T follicular helper cell (primary cell): ENCODE measurements around the gene ASXL3.

Experiments used
- DNase-seq: peaks from one replicate; pipeline ENCODE4 v3.0.0-alpha.2; 2020; ENCODE audit warnings: low read depth
- total RNA-seq, 2 experiments: gene quantifications; one replicate each; lab custom pipeline; 2026; lab: John Stamatoyannopoulos, UW

Gene ASXL3
- total RNA-seq = 0.06 to 0.13 reads per million in 2 experiments

DNA sequence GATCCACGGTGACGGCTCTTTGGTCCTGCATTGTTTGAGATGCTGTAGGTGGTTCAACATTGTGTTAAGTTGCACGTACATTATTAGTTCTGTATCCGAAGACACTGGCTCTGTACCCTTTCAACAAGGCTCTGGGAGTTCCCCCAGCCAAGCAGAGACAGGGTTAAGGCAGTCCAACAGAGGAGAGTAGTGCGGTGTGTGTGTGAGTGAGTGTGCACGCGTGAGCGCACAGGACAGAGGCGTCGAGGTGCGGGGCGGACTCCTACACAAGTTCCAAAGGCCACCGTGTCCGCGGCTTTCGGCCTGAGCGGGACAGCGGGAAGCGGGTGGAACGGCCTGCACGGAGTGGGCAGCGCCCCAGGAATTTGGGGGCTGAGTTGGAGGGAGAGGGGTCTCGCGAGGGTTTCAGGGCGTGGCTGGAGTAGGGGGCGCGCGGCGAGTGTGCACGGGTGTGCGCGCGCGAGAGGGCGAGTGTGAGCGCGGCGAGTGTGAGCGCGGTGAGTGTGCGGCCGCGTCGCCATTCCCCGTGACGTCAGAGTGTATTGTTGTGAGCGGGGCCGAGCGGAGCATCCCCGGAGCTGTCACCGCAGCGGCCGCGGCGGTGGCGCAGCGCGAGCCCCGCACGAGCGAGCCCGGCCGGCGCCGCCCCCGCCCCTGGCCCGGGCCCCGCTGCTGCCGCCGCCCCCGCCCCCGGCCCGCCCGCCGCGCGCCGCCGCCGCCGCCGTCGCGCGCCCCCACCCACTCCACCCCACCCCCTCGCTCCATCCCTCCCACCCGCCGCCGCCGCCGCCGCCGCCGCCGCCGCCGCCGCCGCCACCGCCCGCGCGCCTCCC, at the start of gene ASXL3:
Gene ASXL3, plus strand, starts transcription at position 535 of the 833 bp plus-strand sequence. CDS start 413 bp downstream, outside the sequence.
- DNase-seq = no peak

DNA sequence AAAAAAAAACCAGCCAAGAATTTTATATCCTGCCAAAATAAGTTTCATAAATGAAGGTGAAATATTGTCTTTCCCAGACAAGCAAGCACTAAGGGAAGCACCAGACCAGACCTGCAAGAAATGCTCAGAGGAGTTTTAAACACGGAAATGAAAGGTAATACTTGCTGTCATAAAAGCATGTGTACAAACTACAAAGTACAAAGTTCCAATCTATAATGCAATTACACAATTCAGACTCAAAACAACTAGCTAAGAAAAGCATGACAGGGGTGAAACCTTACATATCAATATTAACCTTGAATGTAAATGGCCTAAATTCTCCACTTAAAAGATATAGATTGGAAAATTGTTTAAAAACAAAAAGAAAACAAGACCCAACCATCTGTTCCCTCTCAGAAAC, 45.0 kb upstream of the ASXL3 start:
- no peak for DNase-seq

DNA sequence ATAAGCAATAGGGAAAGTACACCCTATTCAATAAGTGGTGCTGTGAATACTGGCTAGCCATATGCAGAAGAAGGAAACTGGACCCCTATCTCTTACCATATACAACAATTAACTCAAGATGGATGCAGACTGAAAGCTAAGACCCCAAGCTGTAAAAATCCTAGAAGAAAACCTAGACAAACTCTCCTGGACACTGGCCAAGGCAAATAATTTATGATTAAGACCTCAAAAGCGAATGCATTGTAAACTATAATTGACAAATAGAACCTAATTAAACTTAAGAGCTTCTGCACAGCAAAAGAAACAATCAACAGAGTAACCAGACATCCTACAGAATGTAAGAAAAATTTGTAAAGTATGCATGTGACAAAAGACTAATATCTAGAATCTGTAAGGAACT, 41.1 kb upstream of the ASXL3 start:
- no peak for DNase-seq

DNA sequence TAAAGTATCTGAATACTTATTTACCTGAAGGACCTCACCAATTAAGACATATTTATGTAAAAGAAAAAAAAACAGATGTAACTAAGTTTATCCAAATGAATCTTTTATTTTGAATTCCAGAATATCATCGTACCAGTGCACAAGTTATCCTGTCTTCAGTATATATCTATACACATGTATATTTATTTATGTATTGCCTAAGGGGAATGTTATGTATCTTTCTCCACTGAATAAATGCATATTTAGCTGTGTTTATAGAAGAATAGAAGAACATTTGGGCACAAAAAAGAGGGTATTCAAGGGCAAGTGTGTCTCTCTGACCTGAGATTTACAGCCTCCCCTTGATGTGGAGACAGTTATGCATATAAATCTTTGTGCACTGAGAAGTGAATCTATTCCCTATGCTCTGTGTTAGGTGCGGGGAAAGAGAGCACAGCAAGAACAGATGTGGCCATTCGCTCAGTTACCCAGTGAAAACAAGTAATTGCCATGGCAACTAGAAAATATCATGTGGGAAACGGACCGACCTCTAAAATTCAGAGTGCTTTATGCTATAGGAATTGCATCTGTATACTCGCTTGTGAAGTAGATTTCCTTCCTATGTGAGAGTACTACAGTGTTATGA, 39.5 kb upstream of the ASXL3 start:
- no peak for DNase-seq

DNA sequence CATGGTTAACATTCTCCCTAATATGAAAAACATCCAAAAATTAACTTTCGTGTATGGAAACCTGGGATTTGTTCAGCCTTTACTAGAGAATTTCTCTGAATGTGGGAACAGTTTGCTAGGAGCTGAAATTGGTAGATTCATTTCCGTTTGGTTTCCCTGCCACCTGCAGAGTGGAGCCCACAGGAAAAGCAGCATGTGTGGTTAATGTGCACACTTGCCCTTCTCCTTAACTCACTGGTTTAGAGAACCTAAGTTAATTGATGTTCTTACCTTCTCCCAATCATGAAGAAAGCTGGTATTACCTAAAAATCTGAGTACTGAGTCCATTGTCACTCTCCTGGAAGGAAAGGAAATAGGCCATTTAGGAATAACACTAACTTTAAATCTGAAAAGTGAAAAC, 37.6 kb upstream of the ASXL3 start:
- no peak for DNase-seq

DNA sequence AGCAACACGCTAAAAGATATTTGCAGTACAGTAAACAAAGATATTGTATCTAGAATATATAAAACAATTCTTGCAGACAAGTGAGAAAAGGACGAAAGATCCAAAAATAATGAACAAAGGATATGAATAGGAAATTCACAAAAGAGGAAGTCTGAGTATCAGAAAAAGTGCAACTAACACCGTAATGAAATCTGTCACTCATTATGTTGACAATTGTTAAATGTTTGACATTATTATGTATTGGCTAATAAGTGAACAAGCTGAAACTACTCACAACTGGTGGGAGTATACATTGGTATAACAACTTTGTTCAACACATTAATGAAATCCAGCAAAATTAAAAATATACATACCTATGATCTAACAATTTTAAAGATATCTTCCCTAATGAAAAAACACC, 36.7 kb upstream of the ASXL3 start:
- DNase-seq = no peak

DNA sequence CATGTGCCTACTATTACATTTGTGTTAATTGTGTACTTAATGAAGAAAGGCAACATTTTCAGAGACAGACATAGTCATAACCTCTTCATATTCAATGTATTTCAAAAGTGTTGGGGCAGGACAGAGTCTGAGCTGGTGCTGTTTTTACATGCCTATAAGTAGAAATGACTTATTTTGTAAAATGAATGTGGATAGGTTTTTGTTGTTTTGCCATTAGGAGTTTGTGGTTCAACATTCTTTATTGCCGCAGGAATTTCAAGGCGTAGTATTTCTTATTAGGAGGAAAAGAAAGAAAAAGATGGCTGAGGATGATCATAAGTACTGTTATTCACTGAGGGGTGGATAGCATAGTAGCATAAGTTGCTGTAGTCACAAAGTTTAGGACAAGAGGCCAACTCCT, 21.2 kb upstream of the ASXL3 start:
- DNase-seq = no peak

DNA sequence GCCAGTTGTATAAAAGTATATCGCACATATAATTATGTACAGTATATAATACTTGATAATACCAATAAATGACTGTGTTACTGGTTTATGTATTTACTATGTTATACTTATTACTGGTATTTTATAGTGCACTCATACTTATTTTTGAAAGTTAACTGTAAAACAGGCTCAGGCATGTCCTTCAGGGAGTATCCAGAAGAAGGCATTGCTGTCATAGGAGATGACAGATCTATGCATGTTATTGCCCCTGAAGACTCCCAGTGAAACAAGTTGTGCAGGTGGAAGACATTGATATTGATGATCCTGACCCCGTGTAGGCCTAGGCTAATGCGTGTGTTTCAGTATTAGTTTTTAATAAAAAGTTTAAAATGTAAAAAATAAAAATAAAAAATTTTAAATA, 20.3 kb upstream of the ASXL3 start:
- no peak for DNase-seq

DNA sequence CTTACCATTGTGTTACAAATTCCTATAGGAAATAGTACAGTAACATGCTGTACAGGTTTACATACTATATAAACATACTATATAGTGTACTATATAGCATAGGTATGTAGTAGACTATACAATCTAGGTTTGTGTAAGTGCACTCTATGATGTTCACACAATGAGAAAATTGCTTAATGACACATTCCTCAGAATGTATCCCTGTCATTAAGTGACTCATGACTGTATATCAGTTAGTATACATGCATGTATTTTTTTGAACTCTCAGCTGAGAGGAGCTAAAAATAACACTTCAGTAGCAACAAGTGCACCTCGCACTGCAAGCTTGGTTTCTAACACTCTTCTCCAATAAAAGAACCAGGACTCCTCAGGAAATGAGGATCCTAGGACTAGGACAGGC, 19.5 kb upstream of the ASXL3 start:
- DNase-seq = no peak

DNA sequence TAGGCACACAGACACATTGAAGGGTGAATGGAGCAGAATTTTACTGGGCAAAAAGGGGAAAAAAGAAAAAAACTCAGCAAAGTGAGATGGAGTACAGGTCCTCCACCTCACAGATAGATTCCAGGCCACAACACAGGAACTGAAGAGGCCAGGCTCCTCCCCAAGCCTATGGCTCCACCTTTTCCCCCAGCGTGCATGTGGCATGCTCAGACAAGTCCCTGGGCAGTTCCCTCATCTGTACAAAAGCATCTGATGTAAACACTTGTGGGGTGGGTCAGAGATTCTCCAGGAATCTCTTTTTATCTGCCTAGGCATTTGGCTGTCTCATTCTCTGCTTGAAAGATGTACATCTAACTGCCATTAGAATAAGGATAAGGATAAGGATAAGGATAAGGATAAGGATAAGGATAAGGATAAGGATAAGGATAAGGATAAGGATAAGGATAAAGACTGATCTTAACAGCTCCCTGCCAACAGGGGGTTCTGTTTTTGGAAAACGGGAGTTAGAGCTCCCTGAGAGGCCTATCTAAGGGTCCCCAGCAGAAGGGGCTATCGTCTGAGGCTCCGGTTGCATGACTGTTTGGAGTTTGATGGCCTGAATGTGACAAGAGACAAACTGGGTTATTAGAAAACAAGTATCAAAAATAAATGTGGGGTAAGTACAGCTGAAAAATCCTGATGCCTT, 17.2 kb upstream of the ASXL3 start:
- no peak for DNase-seq

DNA sequence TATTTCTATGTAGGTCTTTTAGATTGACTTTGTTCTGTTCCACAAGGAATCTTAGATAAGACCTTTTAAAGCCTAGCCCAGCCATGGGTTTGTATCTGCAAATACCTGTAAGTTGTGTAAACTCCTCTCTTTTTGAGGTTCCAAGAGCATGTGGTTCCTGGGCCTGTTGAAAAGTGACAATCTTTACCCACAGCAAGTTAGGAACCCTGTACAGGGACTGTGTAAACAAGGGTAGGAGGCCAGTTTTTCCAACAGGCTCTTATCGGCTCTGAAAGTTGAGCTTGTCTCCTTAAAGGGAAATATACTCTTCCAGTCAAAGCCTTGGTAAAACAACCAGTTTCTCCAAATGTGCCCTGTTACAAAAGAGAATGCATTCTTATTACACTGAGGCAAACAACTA, 15.3 kb upstream of the ASXL3 start:
- no peak for DNase-seq

DNA sequence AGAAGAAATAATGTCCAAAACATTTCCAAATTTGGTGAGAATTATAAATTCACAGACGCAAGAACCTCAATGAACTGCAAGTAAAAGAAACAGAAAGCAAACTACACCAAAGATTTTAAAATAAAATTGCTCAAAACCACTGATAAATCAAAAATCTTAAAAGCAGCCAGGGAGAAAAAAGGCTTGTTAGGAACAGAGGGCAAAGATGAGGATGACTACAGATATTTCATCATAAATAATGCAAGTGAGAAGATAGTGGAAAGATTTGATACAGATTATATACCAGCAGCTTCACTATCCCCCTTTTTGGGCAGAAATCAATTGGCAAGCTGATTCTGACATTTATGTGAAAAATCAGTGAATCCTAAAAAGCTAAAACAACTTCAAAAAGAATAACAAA, 10.3 kb upstream of the ASXL3 start:
- DNase-seq = no peak

DNA sequence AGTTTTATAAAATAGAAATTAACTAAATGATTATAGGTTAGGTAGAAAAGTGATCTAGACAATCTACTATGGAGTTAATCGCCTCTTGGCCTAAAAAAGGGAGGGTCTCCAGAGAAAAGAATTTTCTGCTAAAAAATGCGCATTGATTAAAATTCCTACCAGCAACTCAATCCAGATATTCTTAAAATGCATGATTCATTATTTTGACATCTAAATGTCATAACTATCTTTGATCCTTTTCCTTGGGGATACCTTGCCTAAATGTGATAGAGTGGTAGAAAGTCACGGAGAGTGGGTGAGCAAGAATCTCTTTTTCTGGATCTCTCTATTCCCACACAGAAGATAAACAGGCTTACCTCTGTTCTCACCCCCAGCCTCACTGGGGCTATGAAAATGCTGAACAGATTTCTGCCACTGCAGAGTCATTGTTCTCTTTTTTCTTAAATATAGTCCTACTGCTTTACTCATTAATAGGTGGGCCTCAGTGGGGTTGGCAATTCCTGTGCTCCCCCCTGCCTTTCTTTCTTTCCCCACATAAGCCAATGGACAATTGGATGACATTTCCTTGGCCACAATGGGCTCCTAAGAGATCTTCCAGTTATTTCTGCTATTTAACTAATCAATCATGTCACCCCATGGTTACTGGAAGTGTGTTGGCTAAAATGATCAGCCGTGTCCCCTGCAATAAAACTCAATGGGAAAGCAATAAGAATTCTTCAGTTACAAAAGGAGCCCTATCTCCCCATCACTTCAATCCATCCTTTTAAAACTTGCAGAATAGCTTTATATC, 5.8 kb upstream of the ASXL3 start:
- no peak for DNase-seq

DNA sequence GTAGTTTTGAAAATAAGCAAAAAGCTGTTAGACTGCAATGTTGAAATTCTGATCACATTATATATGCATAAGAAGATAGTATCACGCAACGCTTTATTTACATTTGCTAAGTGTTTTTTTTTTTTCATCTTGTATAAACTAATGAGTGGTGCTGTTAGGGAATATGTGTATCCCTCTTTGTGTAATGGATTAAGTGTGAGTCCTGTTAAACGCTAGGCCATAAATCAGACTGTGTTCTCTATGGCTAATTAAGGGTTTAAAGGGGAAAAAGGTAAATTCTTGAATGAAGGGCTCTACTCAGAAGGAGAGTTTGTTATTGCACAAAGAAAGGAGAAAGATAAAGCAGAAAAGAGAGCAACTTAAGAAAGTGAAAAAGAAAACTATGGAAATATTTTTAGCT, 4.8 kb upstream of the ASXL3 start:
- DNase-seq = no peak

DNA sequence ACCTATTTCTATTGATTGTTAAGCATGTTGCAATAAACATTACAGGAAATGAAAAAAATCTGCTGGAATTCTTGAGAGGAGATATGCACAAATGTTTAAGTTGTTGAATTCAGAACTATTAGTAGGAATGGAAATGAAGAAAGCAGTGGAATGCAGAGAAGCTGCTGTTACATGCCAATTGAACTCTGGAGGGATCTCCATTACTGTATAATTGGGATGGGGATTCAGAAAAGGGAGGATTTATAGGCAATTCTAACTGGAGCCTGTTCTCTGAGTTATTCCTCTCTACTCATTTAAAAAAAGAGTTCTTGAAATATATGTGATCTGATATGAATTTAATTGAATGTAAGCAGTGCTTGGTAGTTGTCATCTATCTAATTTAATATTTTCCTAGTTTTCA, 2.6 kb upstream of the ASXL3 start:
- DNase-seq = no peak

DNA sequence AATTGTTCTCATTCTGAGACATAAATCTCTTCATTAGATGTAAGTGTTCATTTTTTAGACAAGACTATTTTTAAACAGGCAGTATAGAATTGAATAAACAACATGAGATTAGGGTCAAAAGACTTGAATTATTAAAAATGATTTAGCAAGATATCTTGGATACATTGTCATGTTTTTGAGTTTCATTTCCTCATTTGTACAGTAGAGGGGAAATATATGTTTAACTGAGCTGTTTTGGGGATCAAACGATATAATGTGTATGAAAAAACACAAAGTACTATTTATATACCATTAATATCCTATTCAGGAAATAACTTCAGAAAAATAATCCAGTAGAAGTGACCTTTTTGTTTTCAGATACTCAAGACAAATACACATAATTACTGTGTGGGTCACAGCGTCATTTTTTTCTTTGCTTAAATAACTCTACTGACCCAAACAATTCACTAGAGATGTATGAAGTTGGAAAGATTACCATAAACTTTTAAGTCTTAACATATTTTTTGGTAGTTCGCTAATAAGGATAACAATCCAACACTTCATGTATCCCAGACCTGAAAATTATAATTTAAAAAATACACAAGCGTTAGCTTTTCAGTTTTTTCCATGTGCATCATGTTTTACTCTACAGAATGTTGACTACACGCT, 896 bp upstream of the ASXL3 start:
- no peak for DNase-seq

DNA sequence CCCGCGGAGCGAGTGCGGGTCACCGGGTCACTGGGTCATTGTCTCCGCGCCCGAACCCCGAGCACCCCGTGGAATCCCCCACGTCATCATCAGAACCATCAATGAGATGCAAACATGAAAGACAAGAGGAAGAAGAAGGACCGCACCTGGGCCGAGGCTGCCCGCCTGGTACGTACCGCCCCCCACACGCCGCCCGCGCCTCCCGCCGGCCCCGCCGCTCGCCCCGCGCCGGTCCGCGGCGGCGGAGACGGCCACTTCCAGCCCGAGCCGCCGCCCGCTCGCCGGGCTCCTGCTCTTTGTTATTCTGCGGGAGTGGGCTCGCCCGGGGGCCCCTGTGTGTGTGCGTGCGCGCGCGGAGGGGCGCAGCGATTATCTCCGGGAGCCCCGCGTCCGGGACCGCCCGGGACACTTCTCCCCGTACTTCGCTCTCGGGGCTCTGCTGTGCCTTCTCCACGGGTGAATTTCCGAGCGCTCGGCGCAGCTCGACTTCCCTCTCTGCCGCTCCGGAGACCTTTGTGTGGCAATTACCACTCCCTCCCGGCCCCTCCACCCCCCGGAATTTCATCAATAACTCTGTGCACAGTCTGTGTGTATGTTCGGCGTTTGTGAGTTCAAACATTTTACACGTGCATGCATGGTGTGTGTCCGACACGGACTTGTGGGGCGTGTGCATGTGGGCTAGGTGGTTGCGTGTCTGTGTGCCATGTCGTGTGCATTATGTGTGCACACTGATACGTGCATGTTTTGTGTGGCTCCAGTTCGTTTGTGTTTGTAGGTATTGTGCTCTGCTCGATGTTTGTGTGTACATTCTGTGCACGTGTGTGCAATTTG, 714 bp downstream of the ASXL3 start:
- no peak for DNase-seq

DNA sequence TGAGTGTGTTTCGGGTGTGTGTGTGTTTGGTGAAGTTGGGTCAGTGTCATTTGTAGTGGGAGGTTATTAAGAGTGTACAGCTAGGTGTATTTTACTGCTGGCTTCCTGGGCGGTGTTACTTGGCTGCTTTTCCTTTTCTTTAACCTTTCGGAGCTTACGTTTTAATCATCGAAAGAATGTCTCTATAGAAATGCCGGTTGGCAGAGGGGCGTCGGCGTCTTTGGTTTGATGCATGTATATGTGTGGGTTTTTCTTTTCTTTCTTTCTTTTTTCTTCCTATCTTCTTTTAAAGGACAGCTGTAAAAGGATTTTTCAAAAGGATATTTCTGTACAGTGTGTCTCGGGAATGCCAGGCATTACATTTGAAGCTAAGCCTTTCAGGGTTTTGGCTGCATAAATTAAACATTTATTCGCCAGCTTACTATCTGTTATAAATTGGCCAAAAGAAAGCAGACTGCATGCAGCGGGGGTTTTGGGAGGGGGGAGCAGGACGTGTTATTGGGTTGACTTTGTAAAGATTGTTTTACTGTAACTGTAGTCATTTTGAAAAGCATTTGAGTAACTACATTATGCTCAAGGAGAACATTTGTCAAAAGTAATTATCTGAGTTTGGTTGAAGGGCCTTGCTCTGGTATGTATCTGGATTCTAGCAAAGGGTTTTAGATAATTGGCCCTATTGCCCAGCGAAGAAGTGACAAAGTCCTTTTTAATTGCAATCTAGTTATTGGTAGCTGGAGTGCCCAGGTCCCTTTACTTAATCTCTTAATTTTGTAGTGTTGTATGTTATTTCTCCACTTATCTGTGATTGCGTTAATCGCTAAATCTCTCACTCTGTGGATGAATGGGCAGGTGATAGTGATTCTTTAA, 1.6 kb downstream of the ASXL3 start:
- no peak for DNase-seq

DNA sequence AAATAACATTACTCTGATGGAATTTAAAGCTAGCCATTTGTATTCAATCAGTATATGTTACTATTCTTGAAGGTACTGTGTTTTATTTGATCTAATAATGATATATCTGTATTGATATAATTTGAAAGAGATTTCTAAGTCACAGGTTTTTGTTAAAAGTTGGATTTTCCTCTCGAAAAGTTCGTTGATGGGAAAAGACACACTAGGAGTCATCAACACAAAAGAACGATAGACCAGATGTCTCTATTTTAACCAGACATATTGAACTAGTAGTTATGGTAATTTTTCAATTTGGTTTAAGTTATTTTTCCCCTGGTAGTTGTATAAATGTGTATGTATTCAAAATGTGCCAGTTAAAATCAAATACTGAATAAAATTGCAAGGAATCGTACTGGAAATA, 2.5 kb downstream of the ASXL3 start:
- DNase-seq = no peak

DNA sequence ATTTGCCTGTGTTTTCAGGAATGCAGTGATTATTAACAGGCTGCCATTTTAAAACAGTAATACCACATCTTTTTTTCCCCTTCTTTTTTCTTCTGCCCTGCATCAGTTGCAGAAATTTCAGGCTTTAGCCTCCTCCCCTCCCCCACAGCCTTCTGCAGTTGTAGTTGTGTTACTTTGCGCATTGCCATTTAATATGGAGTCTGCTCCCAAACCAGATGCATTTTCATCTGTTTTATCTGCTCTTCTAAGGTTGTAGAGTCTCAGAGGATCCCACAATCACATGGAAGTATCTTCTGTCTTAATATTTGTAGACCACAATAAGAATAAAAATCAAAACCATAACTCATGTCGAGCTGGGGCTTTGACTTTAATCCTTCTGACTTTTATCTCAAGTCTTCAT, 3.8 kb downstream of the ASXL3 start:
- no peak for DNase-seq
